ENCODE data around the gene IFIT2. TPM values are rescaled to one million over a fixed set of nuclear protein-coding genes. Genes with fewer than 3 reads are reported as not detected.

Gene IFIT2
- total and polyA plus RNA-seq, 4 donors: 4.8 to 5.5 (median 5.2) TPM

GRCh38 chr10:89304026-89304425 is 2.2 kb downstream of the IFIT2 start:
- no peak for TF ChIP-seq ATF3 (IDR thresholded peaks at IDR 0.05)
- TF ChIP-seq JUND (IDR thresholded peaks at IDR 0.05): no peak
- peak in 1 of 2 donors; percentile 22 for TF ChIP-seq RAD21 (IDR thresholded peaks at IDR 0.05)
- TF ChIP-seq TAF1 (conservative IDR thresholded peaks at IDR 0.05): no peak
- 91% methylated on average over 4 of the region's 4 CpGs for WGBS
- H3K4me3 ChIP-seq (ENCODE audit: low read depth in 1 of 3, low read length in 3 of 3): peak overlapping the region in 2 of 3 donors; percentile 7 to 34
- H3K9me3 ChIP-seq (ENCODE audit: control insufficient read depth in 4 of 4, low read length in 3 of 4): no peaks in the 10 kb centered on the region
- H3K27ac ChIP-seq (ENCODE audit: low read depth in 1 of 2, low read length in 2 of 2): no peak overlapping the region
- peaks cover 1 to 26% (median 25%) of the 10 kb centered on the region in 4 donors for H3K4me1 ChIP-seq (ENCODE audit: control insufficient read depth in 4 of 4, insufficient read depth in 4 of 4, low read length in 3 of 4)
- H3K27me3 ChIP-seq (ENCODE audit: control insufficient read depth in 4 of 4, insufficient read depth in 4 of 4, low read length in 3 of 4): no peaks in the 10 kb centered on the region
- DNase-seq (ENCODE audit: low spot score): no peak
- peaks cover 5 to 23% (median 19%) of the 10 kb centered on the region in 4 donors for H3K36me3 ChIP-seq (ENCODE audit: control insufficient read depth in 4 of 4, insufficient read depth in 3 of 4, low read depth in 1 of 4, low read length in 3 of 4)
- H3K9ac ChIP-seq (ENCODE audit: low read depth in 1 of 2, low read length in 2 of 2): no peak overlapping the region

GRCh38 chr10:89304446-89304845 is 2.6 kb downstream of the IFIT2 start:
- Histone ChIP-seq H3K9me3 (ENCODE audit: control insufficient read depth in 4 of 4, low read length in 3 of 4) (no peaks in the 10 kb centered on the region), H3K4me3 (ENCODE audit: low read depth in 1 of 3, low read length in 3 of 3) (no peak overlapping the region), H3K27me3 (ENCODE audit: control insufficient read depth in 4 of 4, insufficient read depth in 4 of 4, low read length in 3 of 4) (no peaks in the 10 kb centered on the region), H3K9ac (ENCODE audit: low read depth in 1 of 2, low read length in 2 of 2) (no peak overlapping the region), H3K4me1 (ENCODE audit: control insufficient read depth in 4 of 4, insufficient read depth in 4 of 4, low read length in 3 of 4) (peaks cover 1 to 26% (median 25%) of the 10 kb centered on the region in 4 donors), H3K36me3 (ENCODE audit: control insufficient read depth in 4 of 4, insufficient read depth in 3 of 4, low read depth in 1 of 4, low read length in 3 of 4) (peaks cover 5 to 23% (median 19%) of the 10 kb centered on the region in 4 donors), H3K27ac (ENCODE audit: low read depth in 1 of 2, low read length in 2 of 2) (no peak overlapping the region)
- WGBS: 94% methylated on average over 2 of the region's 2 CpGs
- TF ChIP-seq TAF1 (conservative IDR thresholded peaks at IDR 0.05) (no peak), NR2F2 (IDR thresholded peaks at IDR 0.05) (no peak), SP1 (IDR thresholded peaks at IDR 0.05) (no peak), ZBTB33 (IDR thresholded peaks at IDR 0.05) (no peak), YY1 (IDR thresholded peaks at IDR 0.05) (no peak), FOXA2 (IDR thresholded peaks at IDR 0.05) (no peak), JUND (IDR thresholded peaks at IDR 0.05) (no peak), HNF4G (IDR thresholded peaks at IDR 0.05) (no peak), GABPA (IDR thresholded peaks at IDR 0.05 in 1 of 2, conservative IDR thresholded peaks at IDR 0.05 in 1 of 2) (no peak), EGR1 (IDR thresholded peaks at IDR 0.05; ENCODE audit: low read depth in 2 of 2) (no peak), ATF3 (IDR thresholded peaks at IDR 0.05) (no peak)
- TF ChIP-seq, protein P1, sequence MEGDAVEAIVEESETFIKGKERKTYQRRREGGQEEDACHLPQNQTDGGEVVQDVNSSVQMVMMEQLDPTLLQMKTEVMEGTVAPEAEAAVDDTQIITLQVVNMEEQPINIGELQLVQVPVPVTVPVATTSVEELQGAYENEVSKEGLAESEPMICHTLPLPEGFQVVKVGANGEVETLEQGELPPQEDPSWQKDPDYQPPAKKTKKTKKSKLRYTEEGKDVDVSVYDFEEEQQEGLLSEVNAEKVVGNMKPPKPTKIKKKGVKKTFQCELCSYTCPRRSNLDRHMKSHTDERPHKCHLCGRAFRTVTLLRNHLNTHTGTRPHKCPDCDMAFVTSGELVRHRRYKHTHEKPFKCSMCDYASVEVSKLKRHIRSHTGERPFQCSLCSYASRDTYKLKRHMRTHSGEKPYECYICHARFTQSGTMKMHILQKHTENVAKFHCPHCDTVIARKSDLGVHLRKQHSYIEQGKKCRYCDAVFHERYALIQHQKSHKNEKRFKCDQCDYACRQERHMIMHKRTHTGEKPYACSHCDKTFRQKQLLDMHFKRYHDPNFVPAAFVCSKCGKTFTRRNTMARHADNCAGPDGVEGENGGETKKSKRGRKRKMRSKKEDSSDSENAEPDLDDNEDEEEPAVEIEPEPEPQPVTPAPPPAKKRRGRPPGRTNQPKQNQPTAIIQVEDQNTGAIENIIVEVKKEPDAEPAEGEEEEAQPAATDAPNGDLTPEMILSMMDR (IDR thresholded peaks at IDR 0.05; ENCODE audit: low read depth, low read length, missing input control): no peak
- TF ChIP-seq, protein P2, sequence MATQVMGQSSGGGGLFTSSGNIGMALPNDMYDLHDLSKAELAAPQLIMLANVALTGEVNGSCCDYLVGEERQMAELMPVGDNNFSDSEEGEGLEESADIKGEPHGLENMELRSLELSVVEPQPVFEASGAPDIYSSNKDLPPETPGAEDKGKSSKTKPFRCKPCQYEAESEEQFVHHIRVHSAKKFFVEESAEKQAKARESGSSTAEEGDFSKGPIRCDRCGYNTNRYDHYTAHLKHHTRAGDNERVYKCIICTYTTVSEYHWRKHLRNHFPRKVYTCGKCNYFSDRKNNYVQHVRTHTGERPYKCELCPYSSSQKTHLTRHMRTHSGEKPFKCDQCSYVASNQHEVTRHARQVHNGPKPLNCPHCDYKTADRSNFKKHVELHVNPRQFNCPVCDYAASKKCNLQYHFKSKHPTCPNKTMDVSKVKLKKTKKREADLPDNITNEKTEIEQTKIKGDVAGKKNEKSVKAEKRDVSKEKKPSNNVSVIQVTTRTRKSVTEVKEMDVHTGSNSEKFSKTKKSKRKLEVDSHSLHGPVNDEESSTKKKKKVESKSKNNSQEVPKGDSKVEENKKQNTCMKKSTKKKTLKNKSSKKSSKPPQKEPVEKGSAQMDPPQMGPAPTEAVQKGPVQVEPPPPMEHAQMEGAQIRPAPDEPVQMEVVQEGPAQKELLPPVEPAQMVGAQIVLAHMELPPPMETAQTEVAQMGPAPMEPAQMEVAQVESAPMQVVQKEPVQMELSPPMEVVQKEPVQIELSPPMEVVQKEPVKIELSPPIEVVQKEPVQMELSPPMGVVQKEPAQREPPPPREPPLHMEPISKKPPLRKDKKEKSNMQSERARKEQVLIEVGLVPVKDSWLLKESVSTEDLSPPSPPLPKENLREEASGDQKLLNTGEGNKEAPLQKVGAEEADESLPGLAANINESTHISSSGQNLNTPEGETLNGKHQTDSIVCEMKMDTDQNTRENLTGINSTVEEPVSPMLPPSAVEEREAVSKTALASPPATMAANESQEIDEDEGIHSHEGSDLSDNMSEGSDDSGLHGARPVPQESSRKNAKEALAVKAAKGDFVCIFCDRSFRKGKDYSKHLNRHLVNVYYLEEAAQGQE (IDR thresholded peaks at IDR 0.05): no peak
- TF ChIP-seq, protein P3, sequence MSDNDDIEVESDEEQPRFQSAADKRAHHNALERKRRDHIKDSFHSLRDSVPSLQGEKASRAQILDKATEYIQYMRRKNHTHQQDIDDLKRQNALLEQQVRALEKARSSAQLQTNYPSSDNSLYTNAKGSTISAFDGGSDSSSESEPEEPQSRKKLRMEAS (IDR thresholded peaks at IDR 0.05): no peak
- no peak for DNase-seq (ENCODE audit: low spot score)

Measured in liver (tissue), 9 donors.